Esophagus (tissue), 2 donors: ENCODE data around the gene PFN3. TPM values are rescaled to one million over a fixed set of nuclear protein-coding genes. Genes with fewer than 3 reads are reported as not detected.
"Not testable (repeated sequence)": the region's sequence is repeated elsewhere in the genome, so short reads cannot be mapped to it uniquely, and the experiment has no call there.

Source experiments
- H3K27ac ChIP-seq, 2 donors: one replicate each; pipeline ENCODE4 v1.5.1; 2013; ENCODE audit warnings: low read depth in 2 of 2, mild to moderate bottlenecking in 2 of 2, inconsistent platforms in 1 of 2, low read length in 1 of 2, moderate library complexity in 1 of 2
- H3K27me3 ChIP-seq, 2 donors: one replicate each; pipeline ENCODE4 v1.6.1; 2013; ENCODE audit warnings: low read length in 2 of 2, control low read depth in 1 of 2, mild to moderate bottlenecking in 1 of 2; ENCODE audit not compliant: insufficient read depth in 2 of 2, control insufficient read depth in 1 of 2
- H3K36me3 ChIP-seq, 2 donors: one replicate each; pipeline ENCODE4 v1.6.1; 2013; ENCODE audit warnings: low read length in 1 of 2; ENCODE audit not compliant: control insufficient read depth in 2 of 2, insufficient read depth in 2 of 2
- H3K4me1 ChIP-seq, 2 donors: one replicate each; pipeline ENCODE4 v1.6.1; 2013; ENCODE audit warnings: low read length in 1 of 2; ENCODE audit not compliant: control insufficient read depth in 2 of 2, insufficient read depth in 2 of 2
- H3K4me3 ChIP-seq, 2 donors: one replicate each; pipeline ENCODE4 v1.5.1; 2013; ENCODE audit warnings: low read length in 2 of 2, mild to moderate bottlenecking in 2 of 2, low read depth in 1 of 2, moderate library complexity in 1 of 2
- H3K9me3 ChIP-seq, 2 donors: one replicate each; pipeline ENCODE4 v1.6.1; 2013; ENCODE audit warnings: mild to moderate bottlenecking in 2 of 2, low read depth in 1 of 2, low read length in 1 of 2, moderate library complexity in 1 of 2; ENCODE audit not compliant: control insufficient read depth in 2 of 2, insufficient read depth in 1 of 2
- WGBS, 2 donors: extraction: QIAGEN DNeasy Blood & Tissue Kit; methylation state at CpG; one replicate each; pipeline ENCODE4 v1.1.7; 2013; 5-methylcytosine and 5-hydroxymethylcytosine counted together
- polyA plus RNA-seq, 2 donors: library from polyadenylated mRNA; stranded (reverse); fragments of 200-250 nt; gene quantifications; one replicate each; pipeline ENCODE4 v1.2.3, GENCODE V29; 2013
- donor health status: healthy with polysubstance abuse.
- donor health status: Bipolar disorder and iron deficiency.

Gene PFN3
- polyA plus RNA-seq, 2 donors: 0.21 TPM; not detected in 1

GRCh38 chr5:177376107-177376506, 24.4 kb downstream of the PFN3 start:
- Histone ChIP-seq H3K27me3 (no peaks in the 10 kb centered on the region), H3K9me3 (no peaks in the 10 kb centered on the region), H3K27ac (no peak overlapping the region), H3K36me3 (peaks cover 0 to 3% of the 10 kb centered on the region in 2 donors), H3K4me1 (peaks cover 2 to 24% of the 10 kb centered on the region in 2 donors), H3K4me3 (no peak overlapping the region)
- 82 to 83% methylated on average over 11 of the region's 11 CpGs for WGBS, 2 donors

GRCh38 chr5:177375516-177375915, 24.9 kb downstream of the PFN3 start:
- H3K9me3 ChIP-seq, H3K27ac ChIP-seq, H3K4me3 ChIP-seq, H3K36me3 ChIP-seq, H3K27me3 ChIP-seq: not testable (repeated sequence)
- H3K4me1 ChIP-seq: peaks cover 2 to 25% of the 10 kb centered on the region in 2 donors
- 66 to 69% methylated on average over 5 of the region's 5 CpGs for WGBS, 2 donors

GRCh38 chr5:177374211-177374610, 26.2 kb downstream of the PFN3 start:
- Histone ChIP-seq H3K27me3 (no peaks in the 10 kb centered on the region), H3K36me3 (peaks cover 0 to 3% of the 10 kb centered on the region in 2 donors), H3K4me1 (peaks cover 2 to 24% of the 10 kb centered on the region in 2 donors), H3K9me3 (no peaks in the 10 kb centered on the region), H3K4me3 (no peak overlapping the region), H3K27ac (peak overlapping the region; percentile 86 to 96)
- WGBS, 2 donors: 49 to 70% methylated on average over 5 of the region's 5 CpGs

- H3K9me3 ChIP-seq: no peaks in the 10 kb centered on the region
- WGBS, 2 donors: 45 to 61% methylated on average over 6 of the region's 6 CpGs
- H3K4me1 ChIP-seq: peaks cover 2 to 24% of the 10 kb centered on the region in 2 donors
- no peak overlapping the region for H3K4me3 ChIP-seq
- H3K27ac ChIP-seq: peak overlapping the region; percentile 86 to 96
- peaks cover 0 to 3% of the 10 kb centered on the region in 2 donors for H3K36me3 ChIP-seq
- no peaks in the 10 kb centered on the region for H3K27me3 ChIP-seq
Measured at GRCh38 chr5:177373806-177374205, 26.7 kb downstream of the PFN3 start.

- no peaks in the 10 kb centered on the region for H3K9me3 ChIP-seq
- peaks cover 0 to 3% of the 10 kb centered on the region in 2 donors for H3K36me3 ChIP-seq
- peaks cover 2 to 32% of the 10 kb centered on the region in 2 donors for H3K4me1 ChIP-seq
- H3K27me3 ChIP-seq: no peaks in the 10 kb centered on the region
- 59 to 77% methylated on average over 6 of the region's 6 CpGs for WGBS, 2 donors
- no peak overlapping the region for H3K4me3 ChIP-seq
- peak overlapping the region; percentile 83 to 96 for H3K27ac ChIP-seq
Measured at GRCh38 chr5:177372910-177373309, 27.6 kb downstream of the PFN3 start.

- peaks cover 2 to 34% of the 10 kb centered on the region in 2 donors for H3K4me1 ChIP-seq
- H3K27me3 ChIP-seq: no peaks in the 10 kb centered on the region
- H3K9me3 ChIP-seq: no peaks in the 10 kb centered on the region
- peak overlapping the region; percentile 52 to 58 for H3K4me3 ChIP-seq
- peaks cover 0 to 3% of the 10 kb centered on the region in 2 donors for H3K36me3 ChIP-seq
- peak overlapping the region; percentile 83 to 96 for H3K27ac ChIP-seq
- WGBS, 2 donors: 53 to 67% methylated on average over 12 of the region's 12 CpGs
Measured at GRCh38 chr5:177372034-177372896, 28.2 kb downstream of the PFN3 start.

- Histone ChIP-seq H3K4me3 (peak overlapping the region; percentile 52 to 58), H3K36me3 (peaks cover 0 to 3% of the 10 kb centered on the region in 2 donors), H3K27ac (peak overlapping the region; percentile 83 to 85), H3K27me3 (no peaks in the 10 kb centered on the region), H3K4me1 (peaks cover 2 to 34% of the 10 kb centered on the region in 2 donors), H3K9me3 (no peaks in the 10 kb centered on the region)
- 44 to 50% methylated on average over 22 to 26 of the region's 26 CpGs for WGBS, 2 donors
Measured at GRCh38 chr5:177371120-177372033, 29.1 kb downstream of the PFN3 start.

- 16 to 19% methylated on average over 27 to 42 of the region's 42 CpGs for WGBS, 2 donors
- Histone ChIP-seq H3K27ac (peak overlapping the region; percentile 83 to 85), H3K36me3 (peaks cover 0 to 3% of the 10 kb centered on the region in 2 donors)
Measured at GRCh38 chr5:177370488-177371119, 29.9 kb downstream of the PFN3 start.

More at GRCh38 chr5:177370488-177371119, 29.9 kb downstream of the PFN3 start:
- Histone ChIP-seq H3K27me3 (no peaks in the 10 kb centered on the region), H3K4me1 (peaks cover 2 to 38% of the 10 kb centered on the region in 2 donors), H3K9me3 (no peaks in the 10 kb centered on the region), H3K4me3 (peak overlapping the region; percentile 52 to 58)
